ENCODE results near the gene SGMS1.
A peak's percentile ranks its signal among the peaks of the same experiment; 100 is the strongest.
"Not testable (repeated sequence)": the region's sequence is repeated elsewhere in the genome, so short reads cannot be mapped to it uniquely, and the experiment has no call there.

Gene SGMS1

DNA sequence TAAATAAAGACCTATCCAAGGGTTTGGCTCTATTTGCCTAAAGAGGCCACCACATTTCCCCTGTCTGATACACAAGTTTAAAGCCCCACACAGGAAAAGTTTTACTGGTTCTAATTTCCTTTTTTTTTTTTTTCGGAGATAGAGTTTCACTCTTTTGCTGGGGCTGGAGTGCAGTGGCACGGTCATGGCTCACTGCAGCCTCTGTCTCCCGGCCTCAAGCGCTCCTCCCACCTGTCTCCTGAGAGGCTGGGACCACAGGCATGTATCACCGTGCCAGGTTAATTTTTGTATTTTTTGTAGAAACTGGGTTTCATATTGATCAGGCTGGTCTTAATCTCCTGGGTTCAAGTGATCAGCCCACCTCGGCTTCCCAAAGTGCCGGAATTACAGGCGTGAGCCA, 319.1 kb downstream of the SGMS1 start:
- no peak for DNase-seq (ENCODE audit: low read depth)

DNA sequence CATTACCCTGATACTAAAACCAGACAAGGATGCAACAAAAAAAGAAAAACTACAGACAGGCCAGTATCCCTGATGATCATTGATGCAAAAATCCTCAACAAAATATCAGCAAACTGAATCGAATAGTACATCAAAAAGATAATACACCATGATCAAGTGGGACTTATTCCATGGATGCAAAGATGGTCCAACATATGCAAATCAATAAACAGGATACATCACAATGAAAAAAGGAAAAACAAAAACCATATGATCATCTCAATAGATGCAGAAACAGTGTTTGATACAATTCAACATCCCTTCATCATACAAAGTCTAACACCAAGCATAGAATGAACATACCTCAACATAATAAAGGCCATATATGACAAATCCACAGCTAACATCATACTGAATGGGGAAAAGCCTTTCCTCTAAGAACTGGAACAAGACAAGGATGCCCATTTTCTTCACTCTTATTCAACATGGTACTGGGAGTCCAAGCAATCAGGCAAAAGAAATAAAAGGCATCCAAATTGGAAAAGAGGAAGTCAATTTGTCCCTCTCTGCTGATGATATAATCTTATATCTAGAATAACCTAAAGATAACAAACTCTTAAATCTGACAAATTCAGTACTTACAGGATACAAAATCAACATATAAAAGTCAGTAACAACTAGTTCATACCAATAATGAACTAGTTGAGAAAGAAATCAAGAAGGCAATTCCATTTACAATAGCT, 323.6 kb downstream of the SGMS1 start:
- DNase-seq (ENCODE audit: low read depth), result no peak

DNA sequence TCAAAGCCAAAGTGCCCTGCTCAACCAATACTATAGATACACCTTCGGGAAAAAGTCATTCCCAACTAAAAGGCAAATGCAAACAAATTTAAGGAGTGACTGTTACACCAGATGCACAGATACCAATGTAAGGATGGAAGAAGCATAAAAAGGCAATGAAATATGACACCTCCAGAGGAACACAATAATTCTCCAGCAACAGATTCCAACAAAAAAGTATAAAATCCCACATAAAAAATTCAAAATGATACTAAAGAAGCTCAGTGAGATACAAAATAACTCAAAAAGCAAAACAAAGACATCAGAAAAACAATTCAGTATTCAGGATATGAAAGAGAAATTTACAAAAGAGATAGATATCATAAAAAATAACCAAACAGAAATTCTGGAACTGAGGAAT, 328.4 kb downstream of the SGMS1 start:
- no peak for DNase-seq (ENCODE audit: low read depth)

DNA sequence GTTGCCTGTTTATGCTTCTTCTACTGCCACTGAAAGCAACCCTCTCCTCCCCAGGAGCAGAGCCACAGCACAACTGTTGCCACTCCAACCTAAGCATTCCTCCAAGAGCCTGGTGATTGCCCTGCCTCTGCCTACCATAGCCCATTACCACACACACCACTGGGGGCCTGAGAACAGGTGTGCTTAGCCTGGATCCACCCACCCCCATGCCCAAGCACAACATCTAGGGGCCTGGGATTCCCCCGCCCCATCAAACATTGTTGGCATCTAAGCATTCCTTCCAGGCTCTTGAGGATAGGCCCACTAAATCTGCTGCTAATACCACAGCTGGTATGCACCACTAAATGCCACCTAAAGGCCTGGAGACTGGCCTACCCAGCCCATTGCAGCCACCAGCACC, 329.2 kb downstream of the SGMS1 start:
- DNase-seq (ENCODE audit: low read depth), result no peak

DNA sequence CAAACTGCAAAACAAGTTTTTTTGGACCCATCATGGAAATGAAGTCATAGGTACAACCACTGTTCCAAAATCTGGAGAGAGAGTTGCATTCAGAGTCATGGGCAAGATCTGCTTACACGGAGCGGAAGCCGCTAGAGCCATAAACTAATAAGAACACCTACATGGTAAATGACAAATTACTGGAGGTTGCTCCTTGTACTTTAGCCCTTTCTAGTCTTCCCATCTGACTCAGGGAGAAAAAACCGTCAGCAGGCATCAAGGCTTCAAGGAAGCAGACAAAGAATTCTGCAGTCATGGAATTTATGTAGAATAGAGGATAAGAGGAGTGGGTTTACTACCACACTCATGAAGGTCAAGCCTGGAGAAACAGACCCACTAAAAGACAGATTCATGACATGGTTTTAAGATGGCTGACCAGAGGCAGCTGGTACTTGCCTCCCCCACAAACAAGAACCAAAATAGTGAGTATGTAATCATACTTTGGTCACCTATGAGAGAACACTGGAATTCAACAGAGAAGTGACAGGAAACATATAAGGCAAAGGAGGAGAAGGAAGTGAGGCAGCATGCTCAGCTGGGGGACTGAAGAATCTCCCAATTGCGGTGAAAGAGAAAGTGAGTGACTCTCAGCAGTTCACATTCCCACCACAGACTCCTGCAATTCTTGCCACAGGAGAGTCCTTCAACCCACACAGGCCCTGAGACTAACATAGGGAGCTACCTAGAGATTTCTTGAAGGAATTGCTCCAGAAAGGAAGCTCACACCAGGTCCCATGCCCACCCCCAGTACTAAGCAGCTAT, 330.0 kb downstream of the SGMS1 start:
- no peak for DNase-seq (ENCODE audit: low read depth)

DNA sequence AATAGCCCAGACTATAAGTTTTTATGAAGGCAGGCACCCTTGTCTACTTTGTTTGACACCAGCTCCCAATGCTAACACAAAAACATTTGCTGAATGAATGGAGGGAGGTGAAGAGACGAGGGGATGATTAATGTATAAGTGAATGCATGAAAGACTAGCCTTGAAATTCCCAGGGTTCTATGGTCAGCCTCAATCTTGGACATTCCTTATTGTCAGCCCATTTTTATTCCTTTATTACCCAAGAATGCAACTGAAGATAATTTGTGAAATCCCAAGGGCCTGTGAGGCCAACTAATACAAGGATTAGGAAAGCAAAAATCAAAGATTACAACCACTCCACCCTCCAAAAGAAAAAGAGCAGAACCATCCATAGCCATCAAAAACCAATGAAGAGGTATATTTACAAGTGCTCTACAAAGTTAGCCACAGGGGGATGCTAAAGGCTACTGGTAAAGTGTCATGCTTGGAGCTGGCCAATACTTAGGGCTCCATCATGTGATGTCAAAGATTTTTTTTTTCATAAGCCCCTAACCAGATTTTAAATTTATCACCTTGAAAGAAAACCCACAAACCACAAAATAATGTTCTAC, 332.4 kb downstream of the SGMS1 start:
- DNase-seq (ENCODE audit: low read depth), result no peak

DNA sequence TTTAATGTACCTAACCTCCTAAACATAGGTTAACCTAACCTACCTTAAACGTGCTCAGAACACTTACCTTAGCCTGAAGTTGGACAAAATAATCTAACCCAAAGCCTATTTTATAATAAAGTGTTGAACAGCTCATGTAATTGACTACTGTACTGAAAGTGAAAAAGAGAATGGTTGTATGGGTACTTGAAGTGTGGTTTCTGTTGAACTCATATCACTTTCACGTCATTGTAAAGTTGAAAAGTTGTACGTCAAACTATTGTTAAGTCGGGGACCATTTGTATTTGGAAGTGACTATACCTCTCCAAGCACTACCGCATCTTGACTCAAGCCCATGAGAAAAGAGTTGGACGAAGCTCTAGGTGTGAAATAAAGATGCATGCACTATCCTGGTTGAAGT, 334.6 kb downstream of the SGMS1 start:
- DNase-seq (ENCODE audit: low read depth), result no peak

DNA sequence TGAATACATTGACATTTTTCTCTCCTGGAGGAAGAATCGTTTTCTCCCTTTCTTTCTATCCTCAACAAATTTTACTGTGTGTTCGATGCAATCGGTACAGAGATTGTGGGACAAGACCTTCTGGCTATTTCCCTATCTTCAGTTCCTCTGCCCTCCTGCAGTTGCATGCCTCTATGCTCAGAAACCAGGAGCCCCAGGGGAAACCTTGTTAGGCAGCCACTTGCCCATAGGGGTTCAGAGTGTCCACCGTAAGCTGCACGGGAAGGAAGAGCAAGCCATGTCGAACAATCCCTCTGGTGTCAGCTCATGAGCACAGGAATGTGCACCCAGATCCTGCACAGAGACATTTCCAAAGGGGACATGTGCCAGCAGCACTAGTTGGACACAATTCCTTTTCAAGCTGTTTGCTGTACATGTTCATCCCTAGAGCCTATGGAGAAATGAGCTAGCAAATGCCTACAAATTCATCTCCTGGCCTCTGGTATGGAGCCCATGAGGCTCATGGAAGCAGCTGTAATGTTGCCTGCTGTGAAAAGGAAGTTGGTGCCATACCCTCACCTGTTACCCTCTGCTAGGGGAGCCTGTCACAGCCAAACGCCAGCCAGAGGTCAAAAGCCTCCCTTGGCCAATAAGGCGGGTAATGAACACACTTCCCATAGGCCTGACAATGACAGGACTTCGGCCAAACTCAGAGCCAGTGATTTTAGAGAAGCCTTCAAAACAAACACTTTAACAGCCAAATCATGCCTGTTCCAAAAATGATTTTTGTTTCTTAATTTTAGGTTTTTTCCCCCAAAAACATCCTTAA, 336.6 kb downstream of the SGMS1 start:
- DNase-seq (ENCODE audit: low read depth), result no peak

DNA sequence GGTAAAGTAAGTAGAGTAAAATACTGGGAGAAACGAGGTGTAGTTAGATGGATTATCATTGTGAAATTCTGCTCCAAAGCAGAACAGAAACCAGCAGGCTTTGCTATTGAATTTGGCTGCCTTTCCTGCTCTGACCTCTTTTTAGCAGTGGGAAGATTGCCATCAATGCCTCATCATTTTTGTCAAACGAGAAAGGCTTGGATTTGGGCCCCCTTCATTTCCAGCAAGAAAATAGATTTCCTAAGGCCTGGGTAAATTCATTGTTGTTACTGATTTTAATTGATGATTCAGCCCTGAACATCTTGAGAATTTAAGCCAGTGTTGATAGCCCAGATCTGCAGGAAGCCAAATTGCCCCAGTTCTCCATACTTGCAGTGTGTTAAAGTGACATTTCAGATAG, 337.2 kb downstream of the SGMS1 start:
- DNase-seq (ENCODE audit: low read depth), result no peak

DNA sequence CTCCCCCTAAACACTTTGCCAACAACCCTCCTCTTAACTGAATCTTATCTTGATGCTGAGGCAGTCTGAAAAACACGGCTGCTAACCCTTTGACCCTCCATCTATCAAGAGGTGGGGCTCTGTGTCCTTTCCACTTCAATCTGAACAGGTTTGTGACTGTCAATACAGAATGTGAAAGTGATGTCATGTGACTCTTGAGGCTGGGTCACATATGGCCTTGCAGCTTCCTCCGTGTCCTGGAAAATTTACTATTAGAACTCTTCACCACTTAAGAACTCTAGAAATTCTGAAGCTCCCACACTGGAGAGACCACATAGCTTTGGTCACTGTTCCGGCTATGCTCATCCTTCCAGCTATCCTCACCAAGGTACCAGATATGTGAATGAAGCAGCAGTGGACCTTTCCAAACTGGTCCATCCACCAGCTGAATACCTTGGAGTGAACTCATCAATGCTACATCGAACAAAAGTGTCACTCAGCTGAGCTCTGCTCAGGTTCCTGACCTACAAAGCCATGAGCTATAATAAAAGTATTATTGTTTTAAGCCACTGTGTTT, 341.7 kb downstream of the SGMS1 start:
- no peak for DNase-seq (ENCODE audit: low read depth)

DNA sequence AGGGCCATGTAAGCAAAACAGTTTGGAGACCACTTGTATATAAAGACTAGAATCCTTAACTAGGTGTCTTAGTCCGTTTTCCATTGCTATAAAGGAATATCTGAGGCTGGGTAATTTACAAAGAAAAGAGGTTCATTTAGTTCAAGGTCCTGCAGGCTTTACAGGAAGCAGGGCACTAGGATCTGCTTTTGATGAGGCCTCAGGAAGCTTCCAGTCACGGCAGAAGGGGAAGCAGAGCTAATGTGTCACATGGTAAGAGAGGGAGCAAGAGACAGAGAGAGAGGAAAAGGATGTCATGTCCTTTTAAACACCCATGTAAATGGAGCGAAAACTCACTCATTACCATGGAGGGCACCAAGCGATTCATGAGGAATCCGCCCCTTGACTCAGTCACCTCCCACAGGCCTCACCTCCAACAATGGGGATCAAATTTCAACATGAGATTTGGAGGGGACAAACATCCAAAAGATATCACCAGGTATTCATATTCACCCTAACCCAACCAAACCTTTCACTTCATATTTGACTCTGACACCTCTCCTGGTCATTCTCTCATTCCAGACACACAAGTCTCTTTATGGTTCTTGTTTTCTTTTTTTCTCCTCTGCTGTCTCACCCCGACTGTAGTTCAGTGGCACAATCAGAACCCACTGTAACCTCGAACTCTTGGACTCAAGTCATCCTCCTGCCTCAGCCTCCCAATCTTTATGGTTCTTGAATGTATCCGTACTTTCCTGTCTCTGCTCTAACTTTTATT, 342.4 kb downstream of the SGMS1 start:
- no peak for DNase-seq (ENCODE audit: low read depth)

DNA sequence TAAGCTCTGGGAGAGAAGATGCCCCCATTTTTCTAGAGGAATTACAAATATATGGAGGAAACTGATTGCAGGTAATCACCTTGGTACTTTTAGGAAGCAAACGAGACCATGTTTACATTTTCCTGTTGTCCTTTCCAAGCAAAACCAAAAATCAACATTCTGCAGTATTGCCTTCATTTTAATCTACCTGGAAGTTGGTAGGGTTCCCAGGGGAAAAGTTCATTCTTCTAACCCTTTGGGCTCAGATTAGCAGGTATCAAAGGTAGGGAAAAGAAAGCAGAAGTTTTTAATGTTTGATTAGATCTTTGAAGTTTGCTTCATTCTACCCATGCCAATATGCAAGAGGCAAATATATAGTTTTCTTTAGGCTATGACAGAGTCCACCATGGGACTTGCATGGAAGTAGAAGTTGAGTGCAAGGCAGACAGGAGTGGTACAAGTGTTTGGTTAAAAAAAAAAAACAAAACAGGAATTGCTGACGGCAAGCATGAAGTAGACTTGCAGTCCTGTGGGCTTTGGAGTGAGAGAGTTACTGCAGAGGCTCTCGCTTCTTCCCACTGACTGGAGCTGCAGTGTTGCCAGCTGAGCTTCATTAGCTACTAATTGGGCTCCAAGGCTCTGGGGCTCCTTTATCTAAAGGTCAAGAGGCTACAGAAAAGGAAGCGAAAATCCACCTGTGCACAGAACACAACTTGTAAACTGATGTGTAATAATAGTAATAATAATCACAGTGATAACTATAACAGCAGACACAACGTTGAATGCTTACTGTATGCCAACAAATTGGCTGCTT, 343.5 kb downstream of the SGMS1 start:
- no peak for DNase-seq (ENCODE audit: low read depth)

DNA sequence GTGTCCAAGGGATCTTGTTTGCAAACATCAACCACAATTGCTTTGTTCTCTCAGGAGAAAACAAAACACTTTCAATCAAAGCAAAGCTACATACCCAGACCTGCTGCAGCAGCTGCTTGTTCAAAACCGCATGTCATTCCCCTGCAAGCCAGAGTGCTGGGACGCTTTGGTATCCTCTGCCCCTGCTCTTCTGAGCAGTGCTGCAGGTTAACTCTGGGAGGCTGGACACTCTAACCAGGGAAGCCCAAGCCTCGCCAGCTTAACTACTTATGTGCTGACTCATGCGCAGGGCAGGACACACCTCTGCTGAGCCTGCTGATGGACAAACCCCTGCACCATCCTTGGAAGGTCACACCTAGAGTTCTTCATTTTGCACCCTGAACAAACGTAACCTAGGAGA, 344.3 kb downstream of the SGMS1 start:
- DNase-seq (ENCODE audit: low read depth), result no peak

DNA sequence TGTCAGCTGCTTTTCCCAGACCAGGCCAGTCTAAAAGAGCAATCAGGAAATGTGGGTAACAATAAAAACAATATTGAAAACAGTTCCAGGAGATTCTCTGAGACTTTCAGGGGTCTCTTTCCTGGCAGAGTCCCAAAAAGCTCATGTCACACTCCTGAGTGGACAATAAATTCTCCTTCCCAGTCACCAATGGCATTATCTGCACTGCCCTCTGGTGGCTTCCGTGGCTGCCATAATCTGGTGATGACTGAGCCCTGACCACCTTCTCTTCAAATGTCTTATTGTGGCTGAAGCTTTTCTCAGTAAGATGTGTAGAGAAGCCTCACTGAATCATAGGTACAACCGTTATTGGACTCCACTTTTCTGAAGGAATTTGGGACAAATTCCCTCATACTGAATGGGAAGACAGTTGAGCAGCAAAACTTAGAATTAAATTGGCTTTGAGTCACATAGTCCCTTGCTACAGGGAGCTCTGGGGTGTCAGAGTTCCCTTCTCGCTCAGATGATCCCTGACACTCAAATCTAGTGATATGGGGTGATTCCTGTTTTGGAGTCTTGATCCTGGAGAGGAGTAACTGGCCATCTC, 348.0 kb downstream of the SGMS1 start:
- peak; percentile 2 for DNase-seq (ENCODE audit: low read depth)

DNA sequence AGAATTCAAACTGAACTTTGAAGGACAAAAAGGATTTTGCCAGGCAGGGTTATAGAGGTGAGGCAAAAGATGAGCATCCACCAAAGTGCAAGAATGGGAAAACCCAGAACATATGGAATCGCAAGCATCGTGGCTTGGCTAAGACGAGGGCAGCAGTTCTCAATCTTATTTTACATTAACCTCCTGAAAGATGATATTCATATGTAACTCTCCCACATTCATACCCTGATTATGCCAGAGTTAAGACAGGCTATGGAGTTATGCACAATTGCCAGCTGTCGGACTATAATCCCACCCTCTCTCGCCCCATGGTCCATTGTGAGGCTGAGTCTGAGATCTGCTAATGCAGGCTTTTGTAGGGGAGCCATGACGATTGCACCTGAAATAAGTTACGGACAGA, 351.2 kb downstream of the SGMS1 start:
- DNase-seq (ENCODE audit: low read depth), result no peak

DNA sequence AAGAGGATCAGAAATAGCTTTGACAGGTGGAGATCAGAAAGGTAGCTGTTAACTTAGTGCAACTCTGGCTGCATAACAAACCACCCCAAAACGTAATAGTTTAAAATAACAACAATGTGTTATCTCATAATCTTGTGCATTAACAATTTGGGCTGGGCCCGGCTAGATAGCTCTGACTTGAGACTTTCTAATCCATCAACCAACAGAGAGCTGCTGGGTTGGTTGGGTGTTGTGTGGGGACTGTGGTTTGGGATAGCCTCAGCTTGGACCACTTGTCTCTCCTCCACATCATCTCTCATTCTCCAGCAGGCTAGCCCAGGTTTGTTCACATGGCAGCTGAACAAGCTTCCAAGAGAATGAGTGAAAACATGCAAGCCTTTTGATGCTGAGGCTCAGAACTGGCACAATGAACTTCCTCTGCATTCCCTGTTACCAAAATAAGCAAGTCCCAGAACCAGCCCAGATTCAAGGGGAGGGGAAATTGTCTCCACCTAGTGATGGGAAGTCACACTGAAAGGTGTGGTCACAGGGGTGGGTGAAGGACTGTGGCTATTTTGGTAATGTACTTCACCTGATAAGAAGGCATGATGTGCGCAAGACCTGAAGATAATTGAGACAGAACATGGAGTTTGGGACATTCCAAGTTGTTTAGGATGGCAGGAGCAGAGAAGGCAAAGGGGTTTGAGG, 352.0 kb downstream of the SGMS1 start:
- no peak for DNase-seq (ENCODE audit: low read depth)

DNA sequence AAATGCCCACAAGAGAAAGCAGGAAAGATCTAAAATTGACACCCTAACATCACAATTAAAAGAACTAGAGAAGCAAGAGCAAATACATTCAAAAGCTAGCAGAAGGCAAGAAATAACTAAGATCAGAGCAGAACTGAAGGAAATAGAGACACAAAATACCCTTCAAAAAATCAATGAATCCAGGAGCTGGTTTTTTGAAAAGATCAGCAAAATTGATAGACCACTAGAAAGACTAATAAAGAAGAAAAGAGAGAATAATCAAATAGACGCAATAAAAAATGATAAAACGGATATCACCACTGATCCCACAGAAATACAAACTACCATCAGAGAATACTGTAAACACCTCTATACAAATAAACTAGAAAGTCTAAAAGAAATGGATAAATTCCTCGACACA, 355.9 kb downstream of the SGMS1 start:
- DNase-seq (ENCODE audit: low read depth), result not testable (repeated sequence)

DNA sequence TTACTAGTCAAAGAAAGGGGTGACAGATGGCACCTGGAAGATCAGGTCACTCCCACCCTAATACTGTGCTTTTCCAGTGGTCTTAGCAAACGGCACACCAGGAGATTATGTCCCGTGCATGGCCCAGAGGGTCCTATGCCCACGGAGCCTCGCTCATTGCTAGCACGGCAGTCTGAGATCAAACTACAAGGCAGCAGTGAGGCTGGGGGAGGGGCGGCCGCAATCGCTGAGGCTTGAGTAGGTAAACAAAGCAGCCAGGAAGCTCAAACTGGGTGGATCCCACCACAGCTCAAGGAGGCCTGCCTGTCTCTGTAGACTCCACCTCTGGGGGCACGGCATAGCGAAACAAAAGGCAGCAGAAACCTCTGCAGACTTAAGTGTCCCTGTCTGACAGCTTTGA, 361.1 kb downstream of the SGMS1 start:
- not testable (repeated sequence) for DNase-seq (ENCODE audit: low read depth)

DNA sequence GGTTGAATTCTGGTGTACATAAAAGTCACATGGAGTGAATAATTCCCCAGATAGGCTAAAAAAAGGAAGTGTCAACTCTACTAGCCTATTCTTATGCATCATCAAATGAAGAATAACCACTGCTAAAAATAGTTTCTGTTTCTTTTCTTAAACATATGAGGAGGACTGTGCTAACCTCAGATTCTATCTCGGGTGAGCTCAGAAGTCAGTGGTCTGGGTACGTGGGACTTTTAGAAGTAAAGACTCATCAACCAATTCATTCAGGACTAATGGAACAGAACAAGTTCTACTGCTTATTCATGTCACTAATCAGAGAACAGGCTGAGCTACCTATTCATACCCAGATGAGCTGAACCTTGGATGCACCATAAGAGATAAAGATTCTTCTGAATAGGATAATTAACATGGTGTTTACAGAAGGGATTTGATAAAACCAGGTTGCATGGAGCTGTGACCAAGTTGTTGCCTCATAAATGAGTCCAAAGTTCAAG, 362.9 kb downstream of the SGMS1 start:
- DNase-seq (ENCODE audit: low read depth), result no peak

Measured in activated T-helper 9 cell treated with anti-CD3 and anti-CD28 coated beads, Interleukin-2, amount 50 U/mL, for 16 hours (primary cell).